Measurements from ENCODE around the gene LDLRAD1.
"Not testable (repeated sequence)": the region's sequence is repeated elsewhere in the genome, so short reads cannot be mapped to it uniquely, and the experiment has no call there.

LDLRAD1 gene

GRCh38 chr1:53992085-53992874 is 25.7 kb downstream of the LDLRAD1 start:
- no peak for DNase-seq

GRCh38 chr1:53987880-53988279 is 30.1 kb downstream of the LDLRAD1 start:
- no peak for DNase-seq

GRCh38 chr1:53986458-53986857 is 31.5 kb downstream of the LDLRAD1 start:
- DNase-seq, result no peak

GRCh38 chr1:53984726-53985125 is 33.3 kb downstream of the LDLRAD1 start:
- no peak for DNase-seq

GRCh38 chr1:53982763-53983104 is 35.3 kb downstream of the LDLRAD1 start:
- DNase-seq, result no peak

- peak; percentile 52 to 57 for DNase-seq
Measured at GRCh38 chr1:53982034-53982762, 35.8 kb downstream of the LDLRAD1 start.

- no peak for DNase-seq
Measured at GRCh38 chr1:53981220-53981619, 36.8 kb downstream of the LDLRAD1 start.

- DNase-seq, result peak; percentile 21 to 31
Measured at GRCh38 chr1:53979712-53980450, 38.1 kb downstream of the LDLRAD1 start.

GRCh38 chr1:53975861-53976260 is 42.1 kb downstream of the LDLRAD1 start:
- DNase-seq, result no peak

GRCh38 chr1:53971718-53972117 is 46.3 kb downstream of the LDLRAD1 start:
- DNase-seq, result no peak

- not testable (repeated sequence) for DNase-seq
Measured at GRCh38 chr1:53969323-53969722, 48.7 kb downstream of the LDLRAD1 start.

- DNase-seq, result no peak
Measured at GRCh38 chr1:53968125-53968513, 49.9 kb downstream of the LDLRAD1 start.

GRCh38 chr1:53967409-53968124 is 50.4 kb downstream of the LDLRAD1 start:
- no peak for DNase-seq

GRCh38 chr1:53966794-53967193 is 51.2 kb downstream of the LDLRAD1 start:
- no peak for DNase-seq

GRCh38 chr1:53964109-53964508 is 53.9 kb downstream of the LDLRAD1 start:
- DNase-seq, result no peak

GRCh38 chr1:53963460-53963859 is 54.5 kb downstream of the LDLRAD1 start:
- DNase-seq, result no peak

GRCh38 chr1:53962395-53962794 is 55.6 kb downstream of the LDLRAD1 start:
- DNase-seq, result no peak

- peak; percentile 28 to 69 for DNase-seq
Measured at GRCh38 chr1:53959664-53960250, 58.2 kb downstream of the LDLRAD1 start.
